HTR-8/SVneo (cell line): Measurements from ENCODE around the gene TADA3.

Experiments
- DNase-seq: peaks from one replicate; pipeline ENCODE4 v3.0.0; 2011; ENCODE audit warnings: low spot score, mixed read lengths; ENCODE audit not compliant: insufficient read length
- FAIRE-seq: peaks from 2 replicates; lab custom pipeline; 2011; peaks lifted over from hg19 to GRCh38; lab: Jason Lieb, UNC

The TADA3 gene

GRCh38 chr3:9732740-9733115 is 59.5 kb downstream of the TADA3 start:
- DNase-seq (no peak), FAIRE-seq (no peak)

GRCh38 chr3:9732080-9732739 is 60.1 kb downstream of the TADA3 start:
- DNase-seq (no peak), FAIRE-seq (no peak)

- peak; percentile 98 for DNase-seq
- FAIRE-seq = peak; percentile 69
Observed at GRCh38 chr3:9731206-9732079, 60.8 kb downstream of the TADA3 start, which contains the start of gene BRPF1. Gene BRPF1 (plus strand): TSS chr3:9731735. CDS start chr3:9734141, 2,406 bp downstream.

- DNase-seq = no peak
- no peak for FAIRE-seq
Observed at GRCh38 chr3:9730657-9731205, 61.5 kb downstream of the TADA3 start.
